ENCODE data around the gene ARHGAP26. TPM values are rescaled to one million over a fixed set of nuclear protein-coding genes. Genes with fewer than 3 reads are reported as not detected.

Gene ARHGAP26
- total and polyA plus RNA-seq, 2 of the 4 experiments (the other 2 are of a cell fraction) = 0.54 to 0.56 TPM

- no peak for TF ChIP-seq RAD21 (IDR thresholded peaks at IDR 0.05; ENCODE audit: low read length)
- TF ChIP-seq FOS (IDR thresholded peaks at IDR 0.05; ENCODE audit: low read depth, low read length) = no peak
- no peak for TF ChIP-seq USF2 (IDR thresholded peaks at IDR 0.05; ENCODE audit: low read depth, low read length)
- no peak for TF ChIP-seq MXI1 (IDR thresholded peaks at IDR 0.05; ENCODE audit: borderline replicate concordance, low read depth, low read length)
- no peak for TF ChIP-seq RFX5 (IDR thresholded peaks at IDR 0.05; ENCODE audit: low read depth, low read length)
- no peak for TF ChIP-seq NFE2L2 (IDR thresholded peaks at IDR 0.05; ENCODE audit: low read depth, low read length)
- no peak for TF ChIP-seq MAZ (IDR thresholded peaks at IDR 0.05; ENCODE audit: borderline replicate concordance, low read depth, low read length)
- TF ChIP-seq POLR2A (IDR thresholded peaks at IDR 0.05; ENCODE audit: low read depth, low read length) = no peak
- no peak for TF ChIP-seq CTCF (conservative IDR thresholded peaks at IDR 0.05; ENCODE audit: low read depth, low read length)
- TF ChIP-seq ELK1 (IDR thresholded peaks at IDR 0.05; ENCODE audit: borderline replicate concordance, low read depth, low read length) = no peak
- TF ChIP-seq CEBPB (IDR thresholded peaks at IDR 0.05; ENCODE audit: low read depth, low read length) = no peak
- TF ChIP-seq CHD1 (IDR thresholded peaks at IDR 0.05; ENCODE audit: low read depth, low read length) = no peak
- no peak for TF ChIP-seq SMC3 (IDR thresholded peaks at IDR 0.05; ENCODE audit: low read depth, low read length)
- no peak for TF ChIP-seq BHLHE40 (IDR thresholded peaks at IDR 0.05; ENCODE audit: low read depth, low read length)
- TF ChIP-seq MAFK (IDR thresholded peaks at IDR 0.05; ENCODE audit: low read depth, low read length) = no peak
- no peak for TF ChIP-seq RCOR1 (IDR thresholded peaks at IDR 0.05; ENCODE audit: insufficient replicate concordance, low read length)
- Histone ChIP-seq H3K14ac (replicated peaks; ENCODE audit: low read depth, low read length) (no peak overlapping the region), H3K56ac (ENCODE audit: extremely low read depth, insufficient read depth, low read length) (no peak overlapping the region), H2BK5ac (ENCODE audit: low read depth, low read length, poor library complexity, severe bottlenecking) (no peak overlapping the region), H4K5ac (ENCODE audit: low read depth, low read length) (no peak overlapping the region), H3K9ac (ENCODE audit: low read depth, low read length) (no peak overlapping the region), H3K23ac (ENCODE audit: low read depth, low read length) (no peak overlapping the region), H2AFZ (replicated peaks; ENCODE audit: low read length, poor library complexity) (no peak overlapping the region), H3K4ac (ENCODE audit: low read depth, low read length) (no peak overlapping the region), H2AK9ac (replicated peaks; ENCODE audit: low read depth, low read length, poor library complexity) (no peak overlapping the region), H3K79me1 (ENCODE audit: low read depth in 1 of 2, low read length in 2 of 2) (no peaks in the 10 kb centered on the region), H2BK15ac (ENCODE audit: low read depth, low read length) (no peak overlapping the region), H2BK120ac (ENCODE audit: low read depth, low read length) (no peak overlapping the region), H2BK20ac (ENCODE audit: low read depth, low read length) (no peak overlapping the region), H2AK5ac (ENCODE audit: low read depth, low read length) (no peak overlapping the region), H3K4me2 (ENCODE audit: low read depth, low read length) (no peak overlapping the region), H4K8ac (ENCODE audit: low read depth in 2 of 2, low read length in 2 of 2) (no peak overlapping the region), H3K27ac (ENCODE audit: insufficient read depth, low read length) (no peak overlapping the region), H3K4me3 (ENCODE audit: insufficient read depth, low read depth, low read length) (no peak overlapping the region), H3K27me3 (ENCODE audit: control insufficient read depth, insufficient read depth, low read length) (no peaks in the 10 kb centered on the region), H4K91ac (ENCODE audit: insufficient read depth, low read depth, low read length) (no peak overlapping the region), H3K36me3 (ENCODE audit: control insufficient read depth, insufficient read depth, low read length) (no peaks in the 10 kb centered on the region), H3K18ac (ENCODE audit: low read depth, low read length) (no peak overlapping the region; the same call in 1 of the 2 replicates), H4K20me1 (ENCODE audit: insufficient read depth, low read length) (no peaks in the 10 kb centered on the region), H3K4me1 (ENCODE audit: control insufficient read depth, insufficient read depth, low read length) (peaks cover 8% of the 10 kb centered on the region), H3K9me3 (ENCODE audit: control insufficient read depth, insufficient read depth, low read length) (no peaks in the 10 kb centered on the region), H3K9me1 (ENCODE audit: insufficient read depth, low read length) (no peaks in the 10 kb centered on the region)
- no peak for DNase-seq
- ATAC-seq (ENCODE audit: low read depth) = no peak
- dilution Hi-C loops (cut with HindIII; ENCODE audit: low sequenced_read_pairs, unreplicated experiment) = no loop called here
- ChIA-PET CTCF (interaction anchor here (0.6 kb wide), 1 partner anchor 218 kb away, joined by 4 read pairs; no protein-coding TSS in a partner anchor), POLR2A (ENCODE audit: unreplicated experiment) (no interaction called here)
- intact Hi-C loops (cut with micrococcal nuclease) = loop anchor here (10.0 kb wide), 1 partner anchor 148 kb away; no protein-coding TSS in a partner anchor
- in situ Hi-C loops (cut with MboI; ENCODE audit: low sequenced_read_pairs) = no loop called here
- 89% methylated on average over 5 of the region's 5 CpGs; no CpG with 5 or more reads in 1 of the 2 experiments for WGBS, 2 experiments (ENCODE audit: extremely low coverage in 2 of 2, insufficient read length in 1 of 2)
- no TSS peak for BruUV-seq (replicated peaks)
Measured at GRCh38 chr5:143172739-143173138, 402.6 kb downstream of the ARHGAP26 start.
